Upper lobe of right lung (tissue), 1 donor: ENCODE data around the gene GPHA2. TPM values are rescaled to one million over a fixed set of nuclear protein-coding genes. Genes with fewer than 3 reads are reported as not detected.

Experiments used
- ATAC-seq: fragments of 200-7000 bp; cut with Tn5 transposase; one replicate; pipeline ENCODE4 v1.9.1; 2020; ENCODE audit warnings: mild to moderate bottlenecking, moderate library complexity
- DNase-seq: peaks from one replicate; pipeline ENCODE4 v3.0.0-alpha.2; 2020
- H3K27ac ChIP-seq: fragments of 200-600 bp; one replicate; pipeline ENCODE4 v1.8.0; 2022
- H3K27me3 ChIP-seq: fragments of 200-600 bp; one replicate; pipeline ENCODE4 v1.8.0; 2022; ENCODE audit warnings: mild to moderate bottlenecking
- H3K36me3 ChIP-seq: fragments of 200-600 bp; one replicate; pipeline ENCODE4 v1.8.0; 2022
- H3K4me1 ChIP-seq: fragments of 200-600 bp; one replicate; pipeline ENCODE4 v1.8.0; 2022
- H3K4me3 ChIP-seq: fragments of 200-600 bp; one replicate; pipeline ENCODE4 v1.8.0; 2022; ENCODE audit warnings: mild to moderate bottlenecking
- H3K9me3 ChIP-seq: fragments of 200-600 bp; one replicate; pipeline ENCODE4 v1.8.0; 2022
- intact Hi-C: fragments of 100-400 bp; cut with DNase I; formaldehyde crosslinking; loops from one replicate; pipeline ENCODE4 v1.11.0; 2022
- total RNA-seq: library from RNA; stranded (reverse); fragmentation: NEBNext Ultra II Directional; extraction: Animal tissue kit (Norgen Biotek cat#: 25700); gene quantifications from one replicate; pipeline ENCODE4 v1.2.1, GENCODE V29; 2021
- TF ChIP-seq, protein P1 (sequence below): fragments of 200-600 bp; IDR thresholded peaks from one replicate; pipeline ENCODE4 v1.8.0; 2022; ENCODE audit warnings: antibody characterized with exemption
- donor health status: DM: no; HTN: yes; CAD: no; lungs with severe emphysema.

The GPHA2 gene
- total RNA-seq, 1 donor from 2014 or later = not detected

DNA sequence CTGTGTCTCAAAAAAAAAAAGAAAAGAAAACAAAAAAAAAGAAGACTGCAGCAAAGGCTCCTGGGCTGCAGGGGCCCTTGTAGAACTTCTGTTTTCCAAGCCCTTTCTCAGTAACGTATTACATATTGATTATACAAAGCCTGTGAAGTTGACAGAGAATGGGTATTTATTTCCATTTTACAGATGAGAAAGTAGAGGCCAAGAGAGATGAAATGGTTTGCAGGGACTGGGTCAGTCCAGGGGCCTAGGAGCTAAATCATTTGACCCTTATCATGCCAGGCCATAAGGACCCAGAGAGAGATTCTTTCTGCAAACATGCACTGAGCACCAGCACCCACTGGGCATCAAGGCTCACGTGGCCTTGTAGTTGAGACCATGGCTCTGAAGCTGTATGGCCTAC, 6.7 kb downstream of the GPHA2 start:
- Histone ChIP-seq H3K4me3 (no peak overlapping the region), H3K4me1 (peaks cover 12% of the 10 kb centered on the region), H3K27me3 (no peaks in the 10 kb centered on the region), H3K36me3 (peaks cover 53% of the 10 kb centered on the region), H3K27ac (no peak overlapping the region), H3K9me3 (no peaks in the 10 kb centered on the region)
- TF ChIP-seq, protein P1, sequence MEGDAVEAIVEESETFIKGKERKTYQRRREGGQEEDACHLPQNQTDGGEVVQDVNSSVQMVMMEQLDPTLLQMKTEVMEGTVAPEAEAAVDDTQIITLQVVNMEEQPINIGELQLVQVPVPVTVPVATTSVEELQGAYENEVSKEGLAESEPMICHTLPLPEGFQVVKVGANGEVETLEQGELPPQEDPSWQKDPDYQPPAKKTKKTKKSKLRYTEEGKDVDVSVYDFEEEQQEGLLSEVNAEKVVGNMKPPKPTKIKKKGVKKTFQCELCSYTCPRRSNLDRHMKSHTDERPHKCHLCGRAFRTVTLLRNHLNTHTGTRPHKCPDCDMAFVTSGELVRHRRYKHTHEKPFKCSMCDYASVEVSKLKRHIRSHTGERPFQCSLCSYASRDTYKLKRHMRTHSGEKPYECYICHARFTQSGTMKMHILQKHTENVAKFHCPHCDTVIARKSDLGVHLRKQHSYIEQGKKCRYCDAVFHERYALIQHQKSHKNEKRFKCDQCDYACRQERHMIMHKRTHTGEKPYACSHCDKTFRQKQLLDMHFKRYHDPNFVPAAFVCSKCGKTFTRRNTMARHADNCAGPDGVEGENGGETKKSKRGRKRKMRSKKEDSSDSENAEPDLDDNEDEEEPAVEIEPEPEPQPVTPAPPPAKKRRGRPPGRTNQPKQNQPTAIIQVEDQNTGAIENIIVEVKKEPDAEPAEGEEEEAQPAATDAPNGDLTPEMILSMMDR = no peak
- intact Hi-C loops = loop anchor here (10.0 kb wide), 1 partner anchor 66 kb away; the partner anchor contains the start of gene BATF2
- no peak for ATAC-seq
- peak; percentile 17 for DNase-seq

DNA sequence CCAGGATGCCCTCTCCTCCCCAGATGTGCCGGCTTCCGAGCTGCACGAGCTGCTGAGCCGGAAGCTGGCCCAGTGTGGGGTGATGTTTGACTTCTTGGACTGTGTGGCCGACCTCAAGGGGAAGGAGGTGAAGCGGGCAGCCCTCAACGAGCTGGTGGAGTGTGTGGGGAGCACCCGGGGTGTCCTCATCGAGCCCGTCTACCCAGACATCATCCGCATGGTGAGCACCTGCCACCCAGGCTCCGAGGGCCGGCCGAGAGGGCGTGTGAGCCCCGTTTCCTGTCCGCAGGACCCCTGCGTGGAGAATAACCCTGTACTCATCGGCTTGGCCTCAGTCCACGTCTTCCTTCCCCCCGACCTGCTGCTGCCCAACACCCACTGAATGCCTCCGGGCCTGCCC, 9.0 kb downstream of the GPHA2 start:
- H3K4me1 ChIP-seq = peaks cover 18% of the 10 kb centered on the region
- TF ChIP-seq, protein P1 = no peak
- intact Hi-C loops = loop anchor here (10.0 kb wide), 1 partner anchor 68 kb away; the partner anchor contains the start of gene BATF2
- no peak overlapping the region for H3K27ac ChIP-seq
- peaks cover 33% of the 10 kb centered on the region for H3K36me3 ChIP-seq
- peak; percentile 60 for DNase-seq
- no peak overlapping the region for H3K4me3 ChIP-seq
- H3K27me3 ChIP-seq = no peaks in the 10 kb centered on the region
- no peak for ATAC-seq
- H3K9me3 ChIP-seq = no peaks in the 10 kb centered on the region

DNA sequence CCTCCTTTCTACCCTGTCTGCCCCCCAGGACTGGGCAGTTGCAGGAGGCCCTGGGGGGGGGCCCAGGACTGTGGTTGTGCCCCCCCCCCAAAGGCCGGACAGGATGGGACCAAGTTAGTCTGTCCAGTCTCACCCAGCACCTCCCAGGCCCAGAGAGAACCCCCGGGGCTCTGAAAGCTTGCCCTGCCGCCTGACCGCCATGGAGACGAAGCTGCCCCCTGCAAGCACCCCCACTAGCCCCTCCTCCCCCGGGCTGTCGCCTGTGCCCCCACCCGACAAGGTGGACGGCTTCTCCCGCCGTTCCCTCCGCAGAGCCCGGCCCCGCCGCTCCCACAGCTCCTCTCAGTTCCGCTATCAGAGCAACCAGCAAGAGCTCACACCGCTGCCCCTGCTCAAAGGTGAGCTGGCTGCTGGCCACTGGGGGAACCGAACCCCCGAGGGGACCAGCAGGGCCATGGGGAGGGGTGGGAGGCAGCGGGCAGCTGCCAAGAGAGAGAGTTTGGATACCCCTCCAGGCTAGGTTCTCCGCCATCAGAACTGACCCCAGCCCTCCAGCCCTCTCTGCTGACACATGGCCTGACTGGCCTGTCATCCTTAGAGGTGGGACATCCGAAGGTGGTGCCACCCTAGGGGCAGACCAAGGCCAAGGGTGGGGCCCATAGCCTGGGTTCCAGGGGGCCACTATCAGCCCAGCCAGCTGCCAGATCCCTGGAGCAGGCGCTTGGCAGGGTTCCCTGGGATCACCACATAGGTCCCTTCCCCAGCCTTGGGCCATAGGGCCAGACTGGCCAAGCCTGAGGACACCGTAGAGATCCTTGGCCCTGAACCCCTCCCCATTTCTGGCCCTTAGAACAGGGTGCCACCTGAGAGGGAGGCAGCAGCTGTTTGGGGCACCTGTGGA, 9.9 kb downstream of the GPHA2 start:
- peak overlapping the region; percentile 99 for H3K4me3 ChIP-seq
- TF ChIP-seq, protein P1 = no peak
- H3K36me3 ChIP-seq = peaks cover 24% of the 10 kb centered on the region
- no peak for ATAC-seq
- H3K4me1 ChIP-seq = peaks cover 18% of the 10 kb centered on the region
- H3K9me3 ChIP-seq = no peaks in the 10 kb centered on the region
- H3K27ac ChIP-seq = no peak overlapping the region
- H3K27me3 ChIP-seq = no peaks in the 10 kb centered on the region
- peak; percentile 67 for DNase-seq
- intact Hi-C loops = loop anchor here (10.0 kb wide), 1 partner anchor 69 kb away; the partner anchor contains the start of gene BATF2

DNA sequence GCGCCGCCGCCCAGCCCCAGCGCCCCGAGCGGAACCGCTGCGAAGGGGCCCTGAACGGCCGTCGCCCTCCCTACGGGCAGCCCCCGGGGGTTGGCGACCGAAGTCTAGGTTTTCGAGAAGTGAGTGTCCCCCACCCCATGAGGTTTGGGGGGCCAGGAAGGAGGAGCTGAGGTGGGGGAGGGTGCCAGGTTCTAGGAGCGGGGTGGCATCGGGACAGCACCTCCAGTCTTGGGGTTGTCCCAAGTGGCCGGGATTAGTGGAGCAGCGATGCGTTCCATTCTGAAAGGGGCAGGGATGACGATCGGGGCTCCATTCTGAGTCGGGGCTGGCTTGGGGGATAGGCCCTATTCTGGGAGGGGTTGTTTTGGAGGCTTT, 10.8 kb downstream of the GPHA2 start:
- peaks cover 15% of the 10 kb centered on the region for H3K36me3 ChIP-seq
- no peaks in the 10 kb centered on the region for H3K9me3 ChIP-seq
- H3K4me1 ChIP-seq = peaks cover 18% of the 10 kb centered on the region
- H3K4me3 ChIP-seq = peak overlapping the region; percentile 99
- DNase-seq = no peak
- H3K27me3 ChIP-seq = no peaks in the 10 kb centered on the region
- intact Hi-C loops = loop anchor here (10.0 kb wide), 1 partner anchor 70 kb away; the partner anchor contains the start of gene BATF2
- ATAC-seq = peak; percentile 1
- TF ChIP-seq, protein P1 = no peak
- peak overlapping the region; percentile 95 for H3K27ac ChIP-seq

DNA sequence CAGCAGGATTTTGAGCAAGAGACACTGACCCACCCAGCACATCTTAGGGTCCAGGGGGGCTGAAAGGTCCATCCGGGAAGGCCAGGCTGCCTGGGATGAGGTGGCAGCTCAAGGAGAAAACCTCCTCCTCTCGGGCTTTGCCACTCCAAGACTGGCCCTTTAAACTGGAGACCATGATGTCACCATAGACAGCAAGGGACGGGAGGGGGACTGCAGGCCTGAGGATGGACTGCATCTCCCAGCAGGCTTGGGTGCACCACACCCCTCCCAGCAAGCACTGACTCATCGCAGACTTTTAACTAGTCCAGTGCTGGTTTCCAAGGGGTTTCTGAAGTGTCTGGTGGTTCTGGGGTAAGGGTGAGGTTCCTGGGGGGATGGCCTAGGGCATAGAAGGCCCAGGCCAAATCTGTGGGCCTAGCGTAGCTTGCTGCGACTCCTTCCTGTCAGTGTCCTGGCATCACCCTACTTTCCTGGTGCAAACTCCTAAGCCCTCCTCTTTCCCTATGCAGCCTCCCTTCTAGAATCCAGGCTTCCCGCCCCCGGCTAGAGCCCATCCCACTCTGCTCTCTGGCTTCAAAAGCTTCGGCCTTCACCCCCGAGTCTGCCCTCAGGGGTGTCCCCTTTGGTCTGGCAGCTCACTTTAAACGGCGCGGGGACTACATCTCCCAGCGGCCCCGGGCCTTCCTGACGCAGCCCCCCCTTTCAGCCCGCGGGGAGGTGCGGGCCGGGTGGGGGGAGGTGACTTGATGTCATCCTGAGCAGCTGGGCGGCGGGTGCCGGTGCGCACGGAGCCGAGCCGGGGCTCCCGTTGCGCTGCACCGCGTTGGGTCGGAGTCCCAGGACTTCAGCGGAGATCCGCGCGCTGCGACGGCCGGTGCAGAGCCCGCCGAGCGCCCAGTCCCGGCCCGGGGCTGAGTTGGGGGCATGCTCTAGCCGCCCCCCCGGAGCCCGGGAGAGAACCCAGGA, 11.5 kb downstream of the GPHA2 start, which contains the start of gene PPP2R5B:
Gene PPP2R5B, plus strand, starts transcription at position 746 of the 966 bp plus-strand sequence. CDS start 1,046 bp downstream, outside the sequence.
- Histone ChIP-seq H3K9me3 (no peaks in the 10 kb centered on the region), H3K27ac (peak within 1 kb of the TSS; percentile 95), H3K4me3 (peak within 1 kb of the TSS; percentile 99), H3K27me3 (no peaks in the 10 kb centered on the region), H3K36me3 (peaks cover 9% of the 10 kb centered on the region), H3K4me1 (peaks cover 18% of the 10 kb centered on the region)
- TF ChIP-seq, protein P1 = no peak
- ATAC-seq = peak; percentile 96
- intact Hi-C loops = loop anchor here (10.0 kb wide), 1 partner anchor 71 kb away; the partner anchor contains the start of gene BATF2
- peak; percentile 96 for DNase-seq
